Muscle of leg (tissue), 11 donors: ENCODE measurements around the gene AFF1. TPM values are rescaled to one million over a fixed set of nuclear protein-coding genes. Genes with fewer than 3 reads are reported as not detected.

Experiments
- DNase-seq: peaks from one replicate; pipeline ENCODE4 v3.0.0; 2013
- H3K27ac ChIP-seq: one replicate; pipeline ENCODE4 v1.5.1; 2013; ENCODE audit warnings: mild to moderate bottlenecking, low read length, control low read depth
- H3K27me3 ChIP-seq: one replicate; pipeline ENCODE4 v1.6.1; 2013; ENCODE audit warnings: low read length; ENCODE audit not compliant: control insufficient read depth, insufficient read depth
- H3K36me3 ChIP-seq: one replicate; pipeline ENCODE4 v1.6.1; 2013; ENCODE audit warnings: low read length; ENCODE audit not compliant: control insufficient read depth, insufficient read depth
- H3K4me1 ChIP-seq: one replicate; pipeline ENCODE4 v1.6.1; 2013; ENCODE audit warnings: low read length; ENCODE audit not compliant: control insufficient read depth, insufficient read depth
- H3K4me3 ChIP-seq: one replicate; pipeline ENCODE4 v1.5.1; 2013; ENCODE audit warnings: low read length, control low read depth
- H3K9me3 ChIP-seq: replicated peaks from 2 replicates; pipeline ENCODE4 v1.6.1; 2013; ENCODE audit warnings: low read depth, low read length; ENCODE audit not compliant: control insufficient read depth
- WGBS: methylation state at CpG from one replicate; pipeline ENCODE4 v1.1.5; 2013; ENCODE audit warnings: missing lambda C conversion rate; ENCODE audit not compliant: insufficient coverage; 5-methylcytosine and 5-hydroxymethylcytosine counted together
- polyA plus RNA-seq, 8 donors: library from polyadenylated mRNA; unstranded; fragments of 120-200 nt; gene quantifications; one replicate each; pipeline versions ENCODE4 v1.2.1 to v1.2.3, GENCODE V29; 2013; ENCODE audit warnings: inconsistent platforms in 1 of 8, low replicate concordance in 1 of 8; ENCODE audit not compliant: insufficient read length in 8 of 8, insufficient read depth in 1 of 8
- total RNA-seq: library from RNA; stranded (reverse); fragments of 120-200 nt; gene quantifications from one replicate; pipeline ENCODE4 v1.2.4, GENCODE V29; 2013

Gene AFF1
- total and polyA plus RNA-seq, 9 donors = 12.2 to 19.6 (median 15.5) TPM

DNA sequence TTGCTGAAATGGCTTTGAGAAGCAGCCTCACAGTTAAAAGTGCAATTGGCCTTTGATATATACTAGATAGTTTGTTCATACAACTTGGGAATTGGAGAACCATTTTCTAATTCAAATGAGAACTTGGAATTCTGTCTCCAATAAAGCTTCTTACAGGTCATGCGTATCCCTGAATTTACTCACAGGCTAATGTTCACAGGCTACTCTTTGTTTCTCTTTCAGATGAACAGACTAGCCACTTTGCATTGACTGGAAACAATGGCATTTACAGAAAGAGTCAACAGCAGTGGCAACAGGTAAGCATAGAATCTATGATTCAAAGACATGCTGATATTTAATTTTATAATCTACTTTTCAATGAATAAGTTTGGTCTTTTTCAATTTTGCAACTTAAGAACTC lies 13.5 kb downstream of the AFF1 start:
- H3K27ac ChIP-seq = no peak overlapping the region
- no peaks in the 10 kb centered on the region for H3K36me3 ChIP-seq
- DNase-seq = no peak
- H3K4me1 ChIP-seq = no peaks in the 10 kb centered on the region
- no peaks in the 10 kb centered on the region for H3K27me3 ChIP-seq
- H3K9me3 ChIP-seq = no peaks in the 10 kb centered on the region
- WGBS = no CpG with 5 or more reads among the region's 1 CpG
- H3K4me3 ChIP-seq = no peak overlapping the region

- H3K27ac ChIP-seq = no peak overlapping the region
- 33% methylated on average over 5 of the region's 10 CpGs for WGBS
Measured at GRCh38 chr4:86950831-86951525, 16.2 kb downstream of the AFF1 start.

GRCh38 chr4:86955888-86956451 lies 21.2 kb downstream of the AFF1 start:
- Histone ChIP-seq H3K36me3 (no peaks in the 10 kb centered on the region), H3K4me1 (peaks cover 4% of the 10 kb centered on the region), H3K27me3 (no peaks in the 10 kb centered on the region), H3K9me3 (no peaks in the 10 kb centered on the region), H3K4me3 (no peak overlapping the region), H3K27ac (no peak overlapping the region)
- DNase-seq = no peak

More at GRCh38 chr4:86950831-86951525, 16.2 kb downstream of the AFF1 start:
- H3K9me3 ChIP-seq = no peaks in the 10 kb centered on the region
- H3K4me3 ChIP-seq = no peak overlapping the region
- H3K27me3 ChIP-seq = no peaks in the 10 kb centered on the region
- DNase-seq = no peak
- no peaks in the 10 kb centered on the region for H3K4me1 ChIP-seq
- no peaks in the 10 kb centered on the region for H3K36me3 ChIP-seq

DNA sequence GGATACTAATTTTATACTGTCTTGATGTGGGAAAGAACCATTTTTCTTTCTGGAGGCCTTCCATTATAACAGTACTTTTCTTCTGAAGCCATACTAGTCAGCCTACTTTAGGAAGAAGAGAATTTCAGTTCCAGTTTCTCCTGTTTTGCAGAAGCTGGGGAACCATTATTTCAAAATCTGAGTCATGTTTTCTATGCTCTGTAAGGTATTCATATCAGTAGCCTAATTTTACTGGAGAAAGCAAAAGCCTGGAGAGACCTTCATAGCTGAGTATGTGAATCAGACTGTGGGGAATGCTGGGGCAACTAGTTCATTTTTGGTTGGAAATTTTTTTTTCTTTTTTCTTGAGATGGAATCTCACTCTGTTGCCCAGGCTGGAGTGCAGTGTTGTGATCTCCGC lies 22.4 kb downstream of the AFF1 start:
- peak; percentile 42 for DNase-seq
- H3K27ac ChIP-seq = no peak overlapping the region
- H3K9me3 ChIP-seq = no peaks in the 10 kb centered on the region
- no peaks in the 10 kb centered on the region for H3K36me3 ChIP-seq
- no peaks in the 10 kb centered on the region for H3K27me3 ChIP-seq
- H3K4me1 ChIP-seq = peaks cover 4% of the 10 kb centered on the region
- no CpG with 5 or more reads among the region's 1 CpG for WGBS
- H3K4me3 ChIP-seq = no peak overlapping the region

- 33% methylated on average over 3 of the region's 11 CpGs for WGBS
- H3K4me3 ChIP-seq = no peak overlapping the region
- DNase-seq = no peak
- no peak overlapping the region for H3K27ac ChIP-seq
- H3K27me3 ChIP-seq = no peaks in the 10 kb centered on the region
- no peaks in the 10 kb centered on the region for H3K36me3 ChIP-seq
- H3K4me1 ChIP-seq = peaks cover 4% of the 10 kb centered on the region
- H3K9me3 ChIP-seq = no peaks in the 10 kb centered on the region
Measured at GRCh38 chr4:86959588-86960500, 25.0 kb downstream of the AFF1 start.

GRCh38 chr4:86960557-86960961 lies 25.7 kb downstream of the AFF1 start:
- Histone ChIP-seq H3K4me1 (peaks cover 4% of the 10 kb centered on the region), H3K27ac (no peak overlapping the region), H3K4me3 (no peak overlapping the region), H3K9me3 (no peaks in the 10 kb centered on the region), H3K36me3 (no peaks in the 10 kb centered on the region), H3K27me3 (no peaks in the 10 kb centered on the region)
- DNase-seq = no peak
- 33% methylated on average over 1 of the region's 2 CpGs for WGBS

- no peaks in the 10 kb centered on the region for H3K27me3 ChIP-seq
- peak; percentile 23 for DNase-seq
- H3K36me3 ChIP-seq = no peaks in the 10 kb centered on the region
- no peak overlapping the region for H3K27ac ChIP-seq
- H3K9me3 ChIP-seq = no peaks in the 10 kb centered on the region
- peaks cover 4% of the 10 kb centered on the region for H3K4me1 ChIP-seq
- WGBS = no CpG with 5 or more reads among the region's 4 CpGs
- H3K4me3 ChIP-seq = no peak overlapping the region
Measured at GRCh38 chr4:86961116-86961515, 26.3 kb downstream of the AFF1 start.

- no peak overlapping the region for H3K4me3 ChIP-seq
- no CpG with 5 or more reads among the region's 9 CpGs for whole genome bisulfite sequencing
- no peaks in the 10 kb centered on the region for H3K36me3 ChIP-seq
- peaks cover 4% of the 10 kb centered on the region for H3K4me1 ChIP-seq
- peak; percentile 14 for DNase-seq
- no peaks in the 10 kb centered on the region for H3K27me3 ChIP-seq
- no peaks in the 10 kb centered on the region for H3K9me3 ChIP-seq
- H3K27ac ChIP-seq = no peak overlapping the region
Measured at GRCh38 chr4:86961605-86962295, 26.9 kb downstream of the AFF1 start.

DNA sequence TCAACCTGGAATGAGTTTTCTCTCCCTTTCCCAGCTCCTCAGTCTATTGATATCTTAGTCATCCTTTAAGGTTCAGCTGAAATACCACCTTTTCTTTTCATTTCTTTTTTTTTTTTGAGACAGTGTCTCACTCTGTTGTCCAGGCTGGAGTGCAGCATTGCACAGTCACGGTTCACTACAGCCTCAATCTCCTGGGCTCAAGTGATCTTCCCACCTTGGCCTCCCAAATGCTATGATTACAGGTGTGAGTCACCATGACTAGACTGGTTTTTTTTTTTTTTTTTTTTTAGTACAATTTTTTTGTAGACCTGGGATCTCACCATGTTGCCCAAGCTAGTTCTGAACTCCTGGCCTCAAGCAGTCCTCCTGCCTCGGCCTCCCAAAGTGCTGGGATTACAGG lies 28.9 kb downstream of the AFF1 start:
- Histone ChIP-seq H3K27ac (no peak overlapping the region), H3K4me3 (no peak overlapping the region), H3K36me3 (no peaks in the 10 kb centered on the region), H3K9me3 (no peaks in the 10 kb centered on the region), H3K27me3 (no peaks in the 10 kb centered on the region), H3K4me1 (peaks cover 4% of the 10 kb centered on the region)
- no CpG with 5 or more reads among the region's 2 CpGs for WGBS
- no peak for DNase-seq
